Measurements from ENCODE around the gene INPP5D.

The INPP5D gene

GRCh38 chr2:233135421-233135820 lies 75.3 kb downstream of the INPP5D start:
- DNase-seq (ENCODE audit: low read depth in 2 of 2) = no peak
- TF ChIP-seq CTCF (IDR thresholded peaks at IDR 0.05; ENCODE audit: low read depth, low read length) = no peak
- no peak overlapping the region for H3K4me3 ChIP-seq (replicated peaks in 1 of 2; ENCODE audit: low read depth in 2 of 2, low read length in 2 of 2)

- TF ChIP-seq CTCF (IDR thresholded peaks at IDR 0.05; ENCODE audit: low read depth, low read length) = no peak
- no peak for DNase-seq (ENCODE audit: low read depth in 2 of 2)
- H3K4me3 ChIP-seq (replicated peaks in 1 of 2; ENCODE audit: low read depth in 2 of 2, low read length in 2 of 2) = no peak overlapping the region
Observed at GRCh38 chr2:233137040-233137439, 76.9 kb downstream of the INPP5D start.

GRCh38 chr2:233140077-233140585 lies 80.0 kb downstream of the INPP5D start:
- TF ChIP-seq CTCF (IDR thresholded peaks at IDR 0.05; ENCODE audit: low read depth, low read length) = no peak
- no peak for DNase-seq (ENCODE audit: low read depth in 2 of 2)
- H3K4me3 ChIP-seq (replicated peaks in 1 of 2; ENCODE audit: low read depth in 2 of 2, low read length in 2 of 2) = no peak overlapping the region

GRCh38 chr2:233140978-233141377 lies 80.8 kb downstream of the INPP5D start:
- H3K4me3 ChIP-seq (replicated peaks in 1 of 2; ENCODE audit: low read depth in 2 of 2, low read length in 2 of 2) = no peak overlapping the region
- DNase-seq (ENCODE audit: low read depth in 2 of 2) = no peak

GRCh38 chr2:233141901-233142300 lies 81.8 kb downstream of the INPP5D start:
- DNase-seq (ENCODE audit: low read depth in 2 of 2) = no peak
- TF ChIP-seq CTCF (IDR thresholded peaks at IDR 0.05; ENCODE audit: low read depth, low read length) = no peak
- H3K4me3 ChIP-seq (replicated peaks in 1 of 2; ENCODE audit: low read depth in 2 of 2, low read length in 2 of 2) = no peak overlapping the region

More at GRCh38 chr2:233140978-233141377, 80.8 kb downstream of the INPP5D start:
- TF ChIP-seq CTCF (IDR thresholded peaks at IDR 0.05; ENCODE audit: low read depth, low read length) = no peak

- H3K4me3 ChIP-seq (replicated peaks in 1 of 2; ENCODE audit: low read depth in 2 of 2, low read length in 2 of 2) = no peak overlapping the region
- no peak for DNase-seq (ENCODE audit: low read depth in 2 of 2)
- no peak for TF ChIP-seq CTCF (IDR thresholded peaks at IDR 0.05; ENCODE audit: low read depth, low read length)
Observed at GRCh38 chr2:233142355-233142897, 82.3 kb downstream of the INPP5D start.
